ENCODE data around the gene ARHGAP9.
"Not testable (repeated sequence)": the region's sequence is repeated elsewhere in the genome, so short reads cannot be mapped to it uniquely, and the experiment has no call there.

ARHGAP9 gene

GRCh38 chr12:57431654-57432188 lies 47.9 kb downstream of the ARHGAP9 start:
- no peak for DNase-seq

GRCh38 chr12:57430931-57431566 lies 48.6 kb downstream of the ARHGAP9 start, which contains the start of gene R3HDM2:
Gene R3HDM2, minus strand, starts transcription at chr12:57431043. Its CDS starts 120,615 bp downstream, at chr12:57310428.
- DNase-seq, result peak; percentile 96

- no peak for DNase-seq
These were observed 49.3 kb downstream of the ARHGAP9 start for GRCh38 chr12:57430112-57430930.

GRCh38 chr12:57429473-57430111 lies 50.1 kb downstream of the ARHGAP9 start:
- no peak for DNase-seq

GRCh38 chr12:57428965-57429364 lies 50.7 kb downstream of the ARHGAP9 start:
- DNase-seq, result no peak

GRCh38 chr12:57426948-57427347 lies 52.7 kb downstream of the ARHGAP9 start:
- not testable (repeated sequence) for DNase-seq

All from stimulated activated CD4-positive, alpha-beta T cell treated with anti-CD3 and anti-CD28 coated beads, Interleukin-4, amount 100 ng/mL, for 24 hours (primary cell).